NCI-H446 (cell line): ENCODE results near the gene KLHL14.
"Not testable (repeated sequence)": the region's sequence is repeated elsewhere in the genome, so short reads cannot be mapped to it uniquely, and the experiment has no call there.

Experiments
- DNase-seq, 2 experiments: peaks; one replicate each; lab custom pipeline; 2025; lab: John Stamatoyannopoulos, UW

KLHL14 gene

GRCh38 chr18:32772581-32773381 lies at the start of gene KLHL14:
KLHL14 (minus strand) TSS chr18:32773023; CDS start chr18:32770591, 2,432 bp downstream.
- DNase-seq, result no peak

GRCh38 chr18:32822197-32822596 lies 49.4 kb upstream of the KLHL14 start:
- no peak for DNase-seq

GRCh38 chr18:32815881-32816280 lies 43.1 kb upstream of the KLHL14 start:
- DNase-seq, result no peak

- DNase-seq, result no peak
These were observed 39.5 kb upstream of the KLHL14 start for GRCh38 chr18:32812342-32812741.

GRCh38 chr18:32810314-32810713 lies 37.5 kb upstream of the KLHL14 start:
- DNase-seq, result no peak

- no peak for DNase-seq
These were observed 32.5 kb upstream of the KLHL14 start for GRCh38 chr18:32805354-32805753.

GRCh38 chr18:32804134-32804888 lies 31.5 kb upstream of the KLHL14 start:
- DNase-seq, result no peak

- DNase-seq, result no peak
These were observed 30.7 kb upstream of the KLHL14 start for GRCh38 chr18:32803568-32803967.

GRCh38 chr18:32802591-32803451 lies 30.0 kb upstream of the KLHL14 start:
- DNase-seq, result no peak

- no peak for DNase-seq
These were observed 28.4 kb upstream of the KLHL14 start for GRCh38 chr18:32801228-32801627.

GRCh38 chr18:32798209-32798960 lies 25.6 kb upstream of the KLHL14 start:
- DNase-seq, result no peak

- not testable (repeated sequence) for DNase-seq
These were observed 21.8 kb upstream of the KLHL14 start for GRCh38 chr18:32794667-32795066.

GRCh38 chr18:32779010-32779409 lies 6.2 kb upstream of the KLHL14 start:
- no peak for DNase-seq

GRCh38 chr18:32777049-32777448 lies 4.2 kb upstream of the KLHL14 start:
- no peak for DNase-seq

GRCh38 chr18:32776561-32776960 lies 3.7 kb upstream of the KLHL14 start:
- DNase-seq, result no peak

GRCh38 chr18:32775628-32776027 lies 2.8 kb upstream of the KLHL14 start:
- DNase-seq, result no peak

GRCh38 chr18:32773382-32773712 lies 524 bp upstream of the KLHL14 start:
- DNase-seq, result no peak

- DNase-seq, result no peak
These were observed 797 bp downstream of the KLHL14 start for GRCh38 chr18:32771871-32772580.

GRCh38 chr18:32771169-32771751 lies 1.6 kb downstream of the KLHL14 start:
- DNase-seq, result no peak

GRCh38 chr18:32770666-32771168 lies 2.1 kb downstream of the KLHL14 start:
- DNase-seq, result no peak
